Hindlimb muscle (tissue), 1 donor: ENCODE results near the gene DPP9. TPM values are rescaled to one million over a fixed set of nuclear protein-coding genes. Genes with fewer than 3 reads are reported as not detected.

Experiments used
- DNase-seq: peaks from one replicate; pipeline ENCODE4 v3.0.0-alpha.2; 2013
- polyA plus RNA-seq: library from polyadenylated mRNA; unstranded; fragments of 120-200 nt; gene quantifications from one replicate; pipeline ENCODE4 v1.2.1, GENCODE V29; 2013; ENCODE audit not compliant: insufficient read length

DPP9 gene
- polyA plus RNA-seq, 1 donor = 29.8 TPM

GRCh38 chr19:4707956-4708650, 15.5 kb downstream of the DPP9 start:
- DNase-seq = no peak

- DNase-seq = no peak
Observed at GRCh38 chr19:4707322-4707721, 16.3 kb downstream of the DPP9 start.

GRCh38 chr19:4705413-4706131, 18.1 kb downstream of the DPP9 start:
- DNase-seq = no peak

- DNase-seq = no peak
Observed at GRCh38 chr19:4704317-4704673, 19.3 kb downstream of the DPP9 start.

- DNase-seq = no peak
Observed at GRCh38 chr19:4703671-4704316, 19.8 kb downstream of the DPP9 start.

GRCh38 chr19:4702764-4703163, 20.9 kb downstream of the DPP9 start:
- DNase-seq = no peak

GRCh38 chr19:4701557-4701956, 22.1 kb downstream of the DPP9 start:
- no peak for DNase-seq

GRCh38 chr19:4700693-4700970, 23.0 kb downstream of the DPP9 start:
- no peak for DNase-seq

GRCh38 chr19:4699826-4700692, 23.6 kb downstream of the DPP9 start:
- DNase-seq = no peak

- no peak for DNase-seq
Observed at GRCh38 chr19:4697304-4697703, 26.3 kb downstream of the DPP9 start.

- no peak for DNase-seq
Observed at GRCh38 chr19:4695224-4695731, 28.4 kb downstream of the DPP9 start.

GRCh38 chr19:4694211-4694987, 29.2 kb downstream of the DPP9 start:
- DNase-seq = no peak

GRCh38 chr19:4693471-4694121, 30.0 kb downstream of the DPP9 start:
- DNase-seq = no peak

GRCh38 chr19:4693078-4693350, 30.6 kb downstream of the DPP9 start:
- DNase-seq = no peak

- no peak for DNase-seq
Observed at GRCh38 chr19:4692251-4693077, 31.2 kb downstream of the DPP9 start.

GRCh38 chr19:4691373-4691772, 32.3 kb downstream of the DPP9 start:
- DNase-seq = no peak

- DNase-seq = no peak
Observed at GRCh38 chr19:4690361-4690760, 33.3 kb downstream of the DPP9 start.

- DNase-seq = no peak
Observed at GRCh38 chr19:4689403-4689802, 34.2 kb downstream of the DPP9 start.

- DNase-seq = no peak
Observed at GRCh38 chr19:4688587-4688986, 35.1 kb downstream of the DPP9 start.

- DNase-seq = no peak
Observed at GRCh38 chr19:4687396-4687795, 36.2 kb downstream of the DPP9 start.

- DNase-seq = no peak
Observed at GRCh38 chr19:4686700-4687099, 36.9 kb downstream of the DPP9 start.
